ENCODE results near the gene RPP21. TPM values are rescaled to one million over a fixed set of nuclear protein-coding genes. Genes with fewer than 3 reads are reported as not detected.

Gene RPP21
- total RNA-seq, 2 experiments from 2014 or later: 50.4 to 88.1 TPM

DNA sequence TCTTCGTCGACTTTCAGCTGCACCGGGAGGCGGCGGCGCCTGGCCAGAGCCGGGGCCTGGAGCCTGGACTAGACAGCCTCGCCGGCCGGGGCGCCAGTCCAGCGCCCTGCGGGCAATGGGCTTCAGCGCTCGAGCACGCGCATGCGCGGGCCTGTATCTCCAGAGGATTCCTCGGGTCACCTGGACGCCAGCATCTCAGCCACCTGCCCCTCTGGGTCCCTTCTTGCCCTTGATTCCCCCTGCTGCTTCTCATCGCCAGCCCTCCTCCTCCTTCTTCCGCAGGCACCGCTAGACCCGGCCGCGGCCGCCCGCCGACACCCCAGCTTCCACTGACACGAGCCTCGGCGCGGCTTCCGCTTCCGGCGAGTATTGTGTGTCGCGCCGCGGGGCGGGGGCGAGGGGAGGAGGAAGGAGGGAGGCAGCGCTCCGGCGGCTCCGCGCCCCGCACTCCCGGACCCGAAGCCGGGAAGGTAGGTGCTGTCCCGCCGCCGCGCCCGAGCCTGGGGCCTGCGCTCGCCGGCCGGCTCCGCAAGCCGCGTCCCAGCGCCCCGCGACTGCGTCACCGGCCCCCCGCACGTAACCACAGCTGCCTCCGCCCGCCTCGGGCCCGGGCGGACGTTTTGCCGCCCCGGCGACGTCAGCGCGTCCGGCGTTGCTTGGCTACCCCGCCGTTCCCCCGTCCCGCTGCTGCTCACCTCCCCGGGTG is 18.3 kb upstream of the RPP21 start, which contains the start of gene TRIM39:
Gene TRIM39 (plus strand): TSS at position 402 of the 706 bp plus-strand sequence. CDS start 2,391 bp downstream, outside the sequence.
- intact Hi-C loops (cut with micrococcal nuclease; ENCODE audit: unreplicated experiment): loop anchor here (1.0 to 5.0 kb wide), 2 partner anchors 19 to 114 kb away; partner anchors contain the start of genes RPP21 and TRIM26
- ChIA-PET POLR2A (interaction anchor here (0.8 to 1.3 kb wide), 4 partner anchors 9 to 261 kb away, joined by 3 to 7 read pairs (median 4); no protein-coding TSS in a partner anchor), CTCF (ENCODE audit: unreplicated experiment) (interaction anchor here (0.6 kb wide), 1 partner anchor 9 kb away, joined by 3 read pairs; no protein-coding TSS in a partner anchor)
- H3K36me3 ChIP-seq (ENCODE audit: insufficient read depth, low read length): peaks cover 33% of the 10 kb centered on the region
- peak within 1 kb of the TSS; percentile 84 for H3K27ac ChIP-seq (ENCODE audit: low read depth, low read length, poor library complexity, severe bottlenecking)
- H4K20me1 ChIP-seq (ENCODE audit: insufficient read depth, low read length): peaks cover 29% of the 10 kb centered on the region
- H3K4me3 ChIP-seq (ENCODE audit: low read depth, low read length, poor library complexity, severe bottlenecking): peak within 1 kb of the TSS; percentile 84
- H3K9me3 ChIP-seq (ENCODE audit: low read length): no peaks in the 10 kb centered on the region
- H3K9me2 ChIP-seq (ENCODE audit: insufficient read depth, low read length): no peaks in the 10 kb centered on the region
- no peak for TF ChIP-seq EZH2phosphoT487 (IDR thresholded peaks at IDR 0.05; ENCODE audit: borderline replicate concordance, low read depth, low read length)
- TF ChIP-seq, protein P1, sequence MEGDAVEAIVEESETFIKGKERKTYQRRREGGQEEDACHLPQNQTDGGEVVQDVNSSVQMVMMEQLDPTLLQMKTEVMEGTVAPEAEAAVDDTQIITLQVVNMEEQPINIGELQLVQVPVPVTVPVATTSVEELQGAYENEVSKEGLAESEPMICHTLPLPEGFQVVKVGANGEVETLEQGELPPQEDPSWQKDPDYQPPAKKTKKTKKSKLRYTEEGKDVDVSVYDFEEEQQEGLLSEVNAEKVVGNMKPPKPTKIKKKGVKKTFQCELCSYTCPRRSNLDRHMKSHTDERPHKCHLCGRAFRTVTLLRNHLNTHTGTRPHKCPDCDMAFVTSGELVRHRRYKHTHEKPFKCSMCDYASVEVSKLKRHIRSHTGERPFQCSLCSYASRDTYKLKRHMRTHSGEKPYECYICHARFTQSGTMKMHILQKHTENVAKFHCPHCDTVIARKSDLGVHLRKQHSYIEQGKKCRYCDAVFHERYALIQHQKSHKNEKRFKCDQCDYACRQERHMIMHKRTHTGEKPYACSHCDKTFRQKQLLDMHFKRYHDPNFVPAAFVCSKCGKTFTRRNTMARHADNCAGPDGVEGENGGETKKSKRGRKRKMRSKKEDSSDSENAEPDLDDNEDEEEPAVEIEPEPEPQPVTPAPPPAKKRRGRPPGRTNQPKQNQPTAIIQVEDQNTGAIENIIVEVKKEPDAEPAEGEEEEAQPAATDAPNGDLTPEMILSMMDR (conservative IDR thresholded peaks at IDR 0.05; ENCODE audit: low read length): no peak
- peak; percentile 88 for DNase-seq (ENCODE audit: low spot score)
- H3K79me2 ChIP-seq (ENCODE audit: insufficient read depth, low read depth, low read length): peaks cover 55% of the 10 kb centered on the region
- H3K4me2 ChIP-seq (ENCODE audit: low read length): peak within 1 kb of the TSS; percentile 90
- peak within 1 kb of the TSS; percentile 73 for H2AFZ ChIP-seq (ENCODE audit: low read length)
- no TSS peak for BruUV-seq (replicated peaks)
- H3K4me1 ChIP-seq (ENCODE audit: insufficient read depth, low read length, poor library complexity, severe bottlenecking): peaks cover 36% of the 10 kb centered on the region

DNA sequence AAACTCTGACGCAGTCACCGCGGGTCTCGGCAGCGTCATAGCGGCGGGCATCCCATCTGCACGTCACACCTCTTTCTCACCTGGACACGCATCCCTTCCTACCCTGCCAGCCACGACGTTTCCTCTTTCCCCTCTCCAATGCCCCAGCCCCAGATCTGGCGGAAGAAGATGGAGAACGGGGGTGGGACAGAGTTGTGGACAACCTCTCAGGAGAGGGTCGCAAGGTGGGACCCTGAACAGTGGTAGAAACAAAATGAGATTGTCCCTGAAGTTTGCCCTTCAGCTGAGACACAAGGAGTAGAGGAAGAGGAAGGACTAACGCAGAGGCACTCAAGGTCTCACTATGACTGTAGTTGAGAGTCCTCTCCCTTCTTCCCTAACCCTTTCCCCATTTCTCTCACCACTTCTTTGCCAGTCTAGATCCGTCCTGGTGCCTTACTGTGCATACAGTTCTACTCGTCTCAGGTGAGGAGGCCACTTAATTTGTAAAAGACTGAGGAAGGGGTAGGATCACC is 17.7 kb upstream of the RPP21 start:
- Histone ChIP-seq H3K4me3 (ENCODE audit: low read depth, low read length, poor library complexity, severe bottlenecking) (peak overlapping the region; percentile 84), H3K79me2 (ENCODE audit: insufficient read depth, low read depth, low read length) (peaks cover 49% of the 10 kb centered on the region), H3K27ac (ENCODE audit: low read depth, low read length, poor library complexity, severe bottlenecking) (peak overlapping the region; percentile 84), H3K9me3 (ENCODE audit: low read length) (no peaks in the 10 kb centered on the region), H3K9me2 (ENCODE audit: insufficient read depth, low read length) (no peaks in the 10 kb centered on the region), H4K20me1 (ENCODE audit: insufficient read depth, low read length) (peaks cover 25% of the 10 kb centered on the region), H2AFZ (ENCODE audit: low read length) (peak overlapping the region; percentile 73), H3K4me1 (ENCODE audit: insufficient read depth, low read length, poor library complexity, severe bottlenecking) (peaks cover 30% of the 10 kb centered on the region), H3K4me2 (ENCODE audit: low read length) (peak overlapping the region; percentile 90), H3K36me3 (ENCODE audit: insufficient read depth, low read length) (peaks cover 33% of the 10 kb centered on the region)
- TF ChIP-seq, protein P1 (conservative IDR thresholded peaks at IDR 0.05; ENCODE audit: low read length): no peak
- TF ChIP-seq EZH2phosphoT487 (IDR thresholded peaks at IDR 0.05; ENCODE audit: borderline replicate concordance, low read depth, low read length): no peak
- ChIA-PET POLR2A (interaction anchor here (1.7 kb wide), 1 partner anchor 10 kb away, joined by 4 read pairs; no protein-coding TSS in a partner anchor), CTCF (ENCODE audit: unreplicated experiment) (interaction anchor here (0.6 kb wide), 1 partner anchor 10 kb away, joined by 3 read pairs; no protein-coding TSS in a partner anchor)
- BruUV-seq (replicated peaks): no TSS peak
- intact Hi-C loops (cut with micrococcal nuclease; ENCODE audit: unreplicated experiment): loop anchor here (1.0 to 5.0 kb wide), 2 partner anchors 18 to 115 kb away; partner anchors contain the start of genes RPP21 and TRIM26
- no peak for DNase-seq (ENCODE audit: low spot score)
